ENCODE measurements around the gene GSC2. TPM values are rescaled to one million over a fixed set of nuclear protein-coding genes. Genes with fewer than 3 reads are reported as not detected.
A peak's percentile ranks its signal among the peaks of the same experiment; 100 is the strongest.

The GSC2 gene
- total RNA-seq, 1 donor from 2014 or later: not detected

DNA sequence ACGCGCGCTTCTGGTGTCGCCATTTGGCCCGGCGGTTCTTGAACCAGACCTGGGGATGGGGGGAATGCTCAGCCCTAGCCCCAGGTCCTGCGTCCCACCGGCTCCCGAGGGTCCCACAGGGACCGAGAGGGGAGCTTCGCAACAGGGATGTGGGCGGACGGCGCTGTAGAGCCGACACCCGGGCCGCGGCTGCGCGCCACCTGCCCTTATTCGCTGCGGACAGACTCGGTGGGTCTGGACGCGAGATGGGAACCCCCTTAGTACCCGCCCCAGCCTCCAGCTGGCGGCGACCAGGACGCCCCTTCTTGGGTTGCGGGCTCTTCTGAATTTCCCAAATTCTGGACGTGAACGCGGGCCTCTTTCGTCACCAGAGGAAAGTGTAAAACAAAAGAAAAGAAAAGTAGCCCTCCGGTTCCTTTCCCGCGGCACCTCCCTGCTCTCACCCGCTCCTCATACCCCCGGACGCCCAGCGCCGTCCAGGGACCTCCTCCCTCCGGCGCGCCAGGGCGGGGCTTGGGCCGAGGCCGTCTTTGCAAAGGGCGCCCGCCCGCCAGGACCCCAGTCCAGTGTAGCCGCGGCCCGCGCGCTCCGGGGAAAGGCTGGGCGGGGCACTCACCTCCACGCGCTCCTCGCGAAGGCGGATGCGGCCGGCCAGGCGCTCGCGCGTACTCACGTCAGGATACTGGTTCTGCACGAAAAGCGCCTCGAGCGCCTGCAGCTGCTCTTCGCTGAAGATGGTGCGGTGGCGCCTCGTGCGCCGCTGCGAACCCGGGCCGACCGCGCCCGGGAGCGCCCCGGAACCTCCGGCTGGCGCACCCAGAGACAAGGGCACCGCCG, 827 bp downstream of the GSC2 start:
- FAIRE-seq (no peak), DNase-seq (ENCODE audit: low read depth) (no peak)
- no peaks in the 10 kb centered on the region for H3K36me3 ChIP-seq (ENCODE audit: control insufficient read depth, insufficient read depth, low read length)
- H3K4me3 ChIP-seq (ENCODE audit: low read depth, low read length): peak overlapping the region; percentile 14
- H3K27me3 ChIP-seq (ENCODE audit: control insufficient read depth, insufficient read depth, low read length): peaks cover 46% of the 10 kb centered on the region
- TF ChIP-seq, protein P1, sequence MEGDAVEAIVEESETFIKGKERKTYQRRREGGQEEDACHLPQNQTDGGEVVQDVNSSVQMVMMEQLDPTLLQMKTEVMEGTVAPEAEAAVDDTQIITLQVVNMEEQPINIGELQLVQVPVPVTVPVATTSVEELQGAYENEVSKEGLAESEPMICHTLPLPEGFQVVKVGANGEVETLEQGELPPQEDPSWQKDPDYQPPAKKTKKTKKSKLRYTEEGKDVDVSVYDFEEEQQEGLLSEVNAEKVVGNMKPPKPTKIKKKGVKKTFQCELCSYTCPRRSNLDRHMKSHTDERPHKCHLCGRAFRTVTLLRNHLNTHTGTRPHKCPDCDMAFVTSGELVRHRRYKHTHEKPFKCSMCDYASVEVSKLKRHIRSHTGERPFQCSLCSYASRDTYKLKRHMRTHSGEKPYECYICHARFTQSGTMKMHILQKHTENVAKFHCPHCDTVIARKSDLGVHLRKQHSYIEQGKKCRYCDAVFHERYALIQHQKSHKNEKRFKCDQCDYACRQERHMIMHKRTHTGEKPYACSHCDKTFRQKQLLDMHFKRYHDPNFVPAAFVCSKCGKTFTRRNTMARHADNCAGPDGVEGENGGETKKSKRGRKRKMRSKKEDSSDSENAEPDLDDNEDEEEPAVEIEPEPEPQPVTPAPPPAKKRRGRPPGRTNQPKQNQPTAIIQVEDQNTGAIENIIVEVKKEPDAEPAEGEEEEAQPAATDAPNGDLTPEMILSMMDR (IDR thresholded peaks at IDR 0.05; ENCODE audit: insufficient read depth, low read length, severe bottlenecking): no peak

DNA sequence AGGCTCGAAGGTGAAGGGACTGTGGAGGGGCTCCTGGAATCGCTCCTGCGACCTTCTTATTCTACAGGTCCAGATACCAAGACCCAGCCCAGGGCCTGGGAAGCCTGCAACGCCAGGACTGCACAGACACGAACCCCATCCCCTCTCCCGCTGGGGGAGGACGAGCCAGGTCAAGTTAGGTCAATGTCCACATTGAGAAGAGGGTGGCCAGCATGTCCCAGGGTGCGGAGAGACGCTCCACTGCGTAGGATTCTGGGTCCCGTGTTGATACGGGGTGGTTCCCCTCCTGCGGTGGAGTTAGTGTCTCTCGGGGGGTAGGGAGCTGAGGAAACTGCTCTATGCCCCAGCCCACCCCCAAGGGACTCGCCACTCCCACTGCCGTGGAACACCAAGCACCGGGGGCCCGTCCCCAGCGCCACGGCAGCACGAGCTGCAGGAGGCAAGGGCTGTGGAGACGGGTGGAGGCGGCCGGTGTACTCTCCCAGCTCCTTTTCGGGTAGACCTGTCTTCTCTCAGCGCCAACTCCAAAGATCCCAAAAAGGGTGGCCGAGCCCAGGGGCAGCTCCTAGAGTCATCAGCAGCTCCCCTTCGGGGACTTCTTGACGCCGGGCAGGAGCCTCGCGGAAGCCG, 1.6 kb downstream of the GSC2 start:
- no peak for DNase-seq (ENCODE audit: low read depth)
- H3K27me3 ChIP-seq (ENCODE audit: control insufficient read depth, insufficient read depth, low read length): peaks cover 44% of the 10 kb centered on the region
- no peak for FAIRE-seq
- TF ChIP-seq, protein P1 (IDR thresholded peaks at IDR 0.05; ENCODE audit: insufficient read depth, low read length, severe bottlenecking): no peak
- H3K4me3 ChIP-seq (ENCODE audit: low read depth, low read length): no peak overlapping the region
- H3K36me3 ChIP-seq (ENCODE audit: control insufficient read depth, insufficient read depth, low read length): no peaks in the 10 kb centered on the region

DNA sequence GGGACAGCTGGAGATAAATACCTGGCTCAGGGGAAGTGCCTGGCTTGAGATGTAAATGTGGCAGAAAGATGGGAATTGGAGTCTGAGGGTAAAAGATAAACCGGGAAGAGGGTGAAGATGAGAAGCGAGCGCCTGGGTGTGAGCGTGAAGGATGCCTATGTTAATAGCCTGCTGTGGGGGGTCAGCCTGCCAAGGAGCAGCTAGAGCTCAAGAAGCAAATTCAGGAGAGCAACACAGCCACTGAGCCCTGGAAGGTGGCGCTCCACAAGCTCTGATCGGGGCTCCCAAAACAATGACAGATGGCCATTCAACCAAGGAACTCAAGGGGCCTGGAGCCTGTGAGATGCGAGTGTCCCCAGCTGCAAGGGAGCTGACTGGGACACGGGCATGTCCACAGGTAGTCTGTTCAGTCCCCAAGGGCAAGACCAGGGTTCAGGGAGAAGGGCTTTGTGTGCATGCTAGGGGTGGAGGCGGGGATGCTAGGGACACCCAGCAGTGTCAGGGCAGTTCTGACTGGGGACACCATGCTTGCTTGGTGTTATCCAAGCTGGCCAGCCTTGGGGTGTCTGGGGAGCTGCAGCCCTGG, 2.8 kb downstream of the GSC2 start:
- FAIRE-seq: no peak
- DNase-seq (ENCODE audit: low read depth): no peak
- Histone ChIP-seq H3K27me3 (ENCODE audit: control insufficient read depth, insufficient read depth, low read length) (peaks cover 41% of the 10 kb centered on the region), H3K4me3 (ENCODE audit: low read depth, low read length) (no peak overlapping the region), H3K36me3 (ENCODE audit: control insufficient read depth, insufficient read depth, low read length) (peaks cover 4% of the 10 kb centered on the region)
- TF ChIP-seq, protein P1 (IDR thresholded peaks at IDR 0.05; ENCODE audit: insufficient read depth, low read length, severe bottlenecking): no peak

DNA sequence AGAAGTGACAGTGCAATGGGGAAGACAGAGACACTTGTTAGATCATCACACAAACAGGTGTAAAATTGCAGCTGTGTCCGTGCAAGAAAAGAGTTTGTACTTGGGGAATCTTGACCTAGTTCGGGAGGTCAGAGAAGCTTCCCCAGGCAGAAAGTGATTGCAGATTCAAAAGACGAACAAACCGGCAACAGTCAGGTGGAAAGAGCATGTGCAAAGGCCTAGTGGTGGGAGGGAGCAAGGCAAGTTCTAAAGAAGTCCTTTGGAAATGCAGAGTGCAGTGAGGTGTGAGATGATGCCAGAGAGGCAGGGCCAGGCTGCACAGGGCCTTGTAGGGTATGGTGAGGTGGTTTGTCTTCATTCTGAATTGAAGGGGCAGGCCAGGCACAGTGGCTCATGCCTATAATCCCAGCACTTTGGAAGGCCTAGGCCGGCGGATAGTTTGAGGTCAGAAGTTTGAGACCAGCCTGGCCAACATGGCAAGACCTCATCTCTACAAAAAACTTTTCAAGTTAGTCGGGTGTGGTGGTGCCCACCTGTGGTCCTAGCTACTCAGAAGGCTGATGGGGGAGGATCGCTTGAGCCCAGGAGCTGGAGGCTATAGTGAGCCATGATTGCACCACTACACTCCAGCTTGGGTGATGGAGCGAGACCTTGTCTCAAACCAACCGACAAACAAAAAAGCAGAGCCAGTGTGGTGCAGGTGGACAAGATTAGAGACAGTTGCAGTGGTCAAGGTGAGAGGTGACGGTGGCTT, 3.7 kb downstream of the GSC2 start:
- DNase-seq (ENCODE audit: low read depth) (no peak), FAIRE-seq (no peak)
- TF ChIP-seq, protein P1 (IDR thresholded peaks at IDR 0.05; ENCODE audit: insufficient read depth, low read length, severe bottlenecking): no peak
- Histone ChIP-seq H3K4me3 (ENCODE audit: low read depth, low read length) (no peak overlapping the region), H3K27me3 (ENCODE audit: control insufficient read depth, insufficient read depth, low read length) (peaks cover 35% of the 10 kb centered on the region), H3K36me3 (ENCODE audit: control insufficient read depth, insufficient read depth, low read length) (peaks cover 6% of the 10 kb centered on the region)

DNA sequence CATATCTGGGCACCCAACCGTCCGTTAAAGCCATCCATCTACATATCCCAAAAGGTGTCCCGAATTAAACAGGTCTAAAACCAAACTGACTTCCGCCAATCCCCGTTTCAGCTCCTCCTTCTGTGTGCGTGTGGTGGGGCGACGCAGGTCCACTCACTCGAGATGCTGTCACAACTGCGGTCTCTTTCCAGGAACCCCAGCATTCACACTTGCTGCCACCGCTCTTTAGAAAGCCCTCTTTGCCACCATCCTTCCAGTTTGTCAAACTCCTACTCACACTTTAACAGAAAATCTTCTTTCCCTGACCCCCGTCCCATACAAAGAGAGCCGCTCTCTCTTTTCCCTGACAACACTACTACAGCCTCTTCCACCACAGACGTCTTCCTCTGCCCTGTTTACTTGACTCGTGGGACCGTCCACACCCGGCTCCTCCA, 6.1 kb downstream of the GSC2 start:
- Histone ChIP-seq H3K4me3 (ENCODE audit: low read depth, low read length) (peak overlapping the region; percentile 77), H3K27me3 (ENCODE audit: control insufficient read depth, insufficient read depth, low read length) (peaks cover 20% of the 10 kb centered on the region), H3K36me3 (ENCODE audit: control insufficient read depth, insufficient read depth, low read length) (peaks cover 22% of the 10 kb centered on the region)
- TF ChIP-seq, protein P1 (IDR thresholded peaks at IDR 0.05; ENCODE audit: insufficient read depth, low read length, severe bottlenecking): no peak
- DNase-seq (ENCODE audit: low read depth) (peak; percentile 11), FAIRE-seq (no peak)
